CD4-positive, alpha-beta T cell treated with Interleukin-15 for 1 hour (primary cell): Measurements from ENCODE around the gene ZFHX3.

Source experiments
- DNase-seq: peaks from one replicate; pipeline ENCODE4 v3.0.0-alpha.2; 2020

Gene ZFHX3

DNA sequence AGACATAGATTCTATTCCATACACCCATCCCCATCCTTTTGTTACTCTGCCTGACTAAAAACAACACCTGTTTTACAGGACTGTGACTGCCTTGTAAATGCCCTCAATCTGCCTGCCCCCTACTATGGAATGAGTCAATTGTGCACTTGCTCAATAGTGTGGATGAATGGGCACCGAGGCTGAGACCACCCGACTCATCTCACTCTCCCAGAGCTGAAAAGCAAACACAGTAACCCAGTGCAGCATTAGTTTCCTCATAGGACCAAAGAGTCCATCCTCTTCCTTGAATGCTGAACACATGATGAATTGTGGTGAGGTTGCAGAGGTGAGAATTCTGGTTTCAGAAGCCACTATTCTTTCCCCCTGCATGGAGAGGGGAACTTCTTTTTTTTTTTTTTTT lies 233.7 kb downstream of the ZFHX3 start:
- DNase-seq, result no peak

DNA sequence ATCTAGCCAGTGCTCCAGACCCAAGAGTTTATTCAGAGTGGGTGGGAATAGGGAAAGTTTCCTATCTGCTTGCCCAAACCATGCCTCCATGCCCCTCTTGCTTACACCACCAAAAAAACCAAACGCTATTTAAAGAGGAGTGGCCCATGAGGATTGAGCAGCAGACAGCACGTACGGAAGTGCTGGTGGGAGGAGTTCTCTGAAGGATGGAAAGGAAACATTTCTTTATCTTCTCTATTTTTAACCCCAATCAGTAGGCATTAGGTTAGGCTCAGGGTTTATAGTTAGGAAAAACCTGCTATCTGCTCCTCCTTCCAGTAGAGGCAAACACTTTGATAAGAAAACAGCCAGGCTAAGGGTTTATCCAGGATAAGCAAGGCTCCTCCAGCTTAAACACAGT lies 235.3 kb downstream of the ZFHX3 start:
- DNase-seq, result no peak

DNA sequence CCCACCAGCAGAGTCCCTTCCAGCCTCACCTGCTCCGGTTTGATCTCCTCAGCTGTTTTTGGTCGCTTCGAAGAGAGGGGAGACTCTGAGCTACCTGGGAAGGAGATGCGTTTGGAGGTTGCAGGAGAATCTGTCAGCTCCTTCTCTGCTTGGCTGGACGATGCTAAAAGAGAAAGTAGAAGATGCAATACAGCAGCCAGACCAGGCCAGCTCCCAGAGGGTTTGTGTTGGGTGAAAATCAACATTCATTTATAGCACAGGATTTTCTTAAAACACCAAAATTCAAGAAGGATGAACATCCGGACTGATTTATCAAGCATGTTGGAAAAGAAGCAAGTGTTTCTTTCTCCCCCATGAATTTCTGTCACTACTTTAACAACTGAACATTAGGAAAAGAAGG lies 236.1 kb downstream of the ZFHX3 start:
- DNase-seq, result no peak

DNA sequence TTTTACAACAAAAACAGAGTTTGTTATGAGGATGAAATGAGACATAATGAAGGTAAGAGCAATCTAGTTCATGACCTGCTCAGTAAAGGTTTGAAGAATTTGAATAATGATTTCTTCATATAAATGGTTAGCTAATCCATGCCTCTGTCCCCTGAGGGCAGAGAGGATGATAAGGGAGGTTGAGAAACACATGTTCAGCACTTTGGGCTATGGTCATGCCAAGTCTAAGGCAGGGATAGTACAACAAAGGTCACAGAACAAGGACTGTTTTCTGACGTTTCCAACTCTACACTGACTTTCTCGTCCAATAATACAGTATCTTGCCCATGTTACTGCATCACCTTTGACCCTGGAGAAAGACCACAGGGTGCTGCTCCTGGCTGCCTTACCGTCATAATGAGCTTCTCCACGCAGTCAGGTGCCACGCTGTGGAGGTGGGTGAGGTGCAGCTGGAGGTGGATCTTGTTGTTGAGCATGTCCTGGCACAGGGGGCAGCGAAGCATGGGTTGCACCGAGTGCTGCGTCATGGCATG lies 236.7 kb downstream of the ZFHX3 start:
- DNase-seq, result no peak

DNA sequence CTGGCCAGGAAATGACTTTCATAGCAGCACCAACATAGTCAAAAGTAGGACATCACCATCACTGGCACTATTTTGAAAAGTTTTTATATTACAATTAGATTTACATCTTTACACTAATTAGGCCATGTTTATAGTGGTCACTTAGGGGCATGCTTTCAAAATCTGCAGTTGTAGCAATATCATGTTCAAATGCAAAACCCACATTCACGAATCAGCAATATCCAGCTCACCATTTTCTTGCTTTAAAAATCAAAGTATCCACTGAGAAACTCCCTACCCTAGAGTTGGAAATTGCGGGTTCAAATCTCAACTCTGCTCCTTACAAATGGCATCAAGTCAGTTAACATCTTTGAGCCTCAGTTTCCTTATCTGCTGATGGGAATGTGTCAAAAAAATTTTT lies 237.4 kb downstream of the ZFHX3 start:
- DNase-seq, result no peak

DNA sequence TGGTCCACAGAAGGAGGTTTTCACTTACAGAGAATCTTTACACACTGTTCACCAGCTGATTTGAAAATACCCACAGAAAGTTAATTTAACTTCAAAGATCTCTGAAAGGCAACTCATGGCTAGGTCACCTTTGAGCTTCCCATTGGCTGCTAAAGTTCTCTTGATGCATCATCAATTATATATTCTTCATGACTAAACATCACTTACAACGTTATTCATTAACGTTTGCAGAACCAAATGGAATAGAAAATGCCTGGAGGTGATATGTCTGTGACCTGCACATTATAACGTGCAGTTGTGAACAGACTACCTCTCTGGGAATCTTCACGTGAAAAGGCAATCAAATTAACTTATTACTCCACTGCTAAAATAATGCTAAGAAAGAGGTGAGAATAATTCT lies 238.5 kb downstream of the ZFHX3 start:
- DNase-seq, result no peak

DNA sequence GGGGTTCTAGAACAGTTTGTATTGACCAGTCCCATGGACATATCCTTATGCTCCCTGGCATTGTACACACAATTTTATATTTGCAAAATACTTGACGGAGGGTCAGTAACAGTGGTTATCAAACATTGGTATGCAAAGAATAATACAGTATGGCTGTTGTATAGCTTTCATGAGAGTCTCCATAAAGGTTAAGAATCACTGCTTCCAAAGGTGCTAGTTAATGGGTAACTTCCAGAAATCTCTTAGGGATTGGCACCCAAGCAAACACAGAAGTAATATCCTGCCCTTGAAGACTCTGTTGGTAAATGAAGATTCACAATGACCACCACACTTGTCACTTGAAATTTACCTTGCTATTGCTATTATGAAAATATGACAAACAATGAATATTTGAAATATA lies 239.2 kb downstream of the ZFHX3 start:
- no peak for DNase-seq

DNA sequence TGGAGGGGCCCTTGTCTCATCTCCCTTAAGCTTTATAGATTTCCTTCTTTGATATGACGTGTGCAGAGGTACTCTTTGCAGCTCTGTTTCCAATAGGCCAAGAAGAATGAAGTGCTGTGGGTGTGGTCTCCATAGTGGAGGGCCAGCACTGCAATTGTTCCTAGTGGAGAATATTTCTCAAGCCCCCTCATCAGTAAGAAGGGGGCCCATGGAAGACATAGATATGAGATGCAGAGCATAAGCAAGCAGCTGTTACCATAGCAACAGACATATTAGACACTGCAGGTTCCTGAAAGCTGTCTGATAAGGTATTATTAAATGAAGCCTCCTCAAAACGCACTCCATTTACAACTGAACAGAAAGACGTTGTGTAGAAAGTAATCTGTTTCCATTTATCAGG lies 240.7 kb downstream of the ZFHX3 start:
- no peak for DNase-seq

DNA sequence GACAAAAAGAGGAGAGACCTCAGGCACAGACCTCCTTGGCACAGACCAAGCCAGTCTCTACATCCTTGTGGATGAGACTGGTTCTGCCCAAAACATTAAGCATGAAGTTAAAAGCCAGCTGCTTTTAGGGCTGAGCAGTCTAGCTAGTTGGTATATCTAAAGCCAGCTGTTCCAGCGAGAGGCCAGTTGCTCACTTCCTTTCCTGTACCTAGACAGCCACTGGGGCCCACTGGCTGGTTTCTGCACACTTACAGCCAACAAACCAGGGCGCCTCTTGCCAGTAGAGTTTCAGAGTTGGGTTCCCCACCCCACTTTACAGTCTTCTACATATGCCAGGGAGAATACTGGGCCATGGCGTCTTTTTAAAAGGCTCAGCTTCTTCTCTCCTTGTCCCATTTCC lies 242.4 kb downstream of the ZFHX3 start:
- DNase-seq, result no peak

DNA sequence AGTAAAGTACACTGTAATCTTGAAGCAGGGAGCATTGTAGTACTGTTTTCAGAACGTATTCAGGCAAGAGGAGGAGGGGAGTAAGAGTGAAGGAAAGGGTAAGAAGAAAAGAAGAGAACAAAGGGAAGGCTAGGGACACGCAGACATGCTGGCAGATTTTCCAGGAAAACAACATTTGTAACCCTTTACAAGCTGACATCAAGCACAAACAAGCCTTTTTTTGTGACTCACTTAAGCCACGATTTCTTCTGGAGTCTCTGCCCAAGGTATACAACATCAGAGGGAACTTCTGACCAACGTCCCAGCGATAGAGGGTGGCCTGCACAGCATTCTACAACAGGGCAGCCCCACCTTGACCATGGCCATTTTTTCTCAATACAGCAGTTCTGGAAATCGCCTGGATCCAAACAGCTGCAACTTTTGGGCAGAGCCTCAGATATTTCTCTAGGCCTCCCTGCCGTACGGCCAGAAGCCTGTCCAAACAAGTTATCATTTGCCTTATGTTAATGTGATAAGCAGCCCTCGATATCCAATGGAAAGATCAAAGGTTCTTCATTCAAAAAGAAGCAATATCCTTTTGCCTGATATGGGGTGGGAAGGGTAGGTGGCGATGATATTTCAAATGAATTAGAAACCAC lies 247.3 kb downstream of the ZFHX3 start:
- no peak for DNase-seq

DNA sequence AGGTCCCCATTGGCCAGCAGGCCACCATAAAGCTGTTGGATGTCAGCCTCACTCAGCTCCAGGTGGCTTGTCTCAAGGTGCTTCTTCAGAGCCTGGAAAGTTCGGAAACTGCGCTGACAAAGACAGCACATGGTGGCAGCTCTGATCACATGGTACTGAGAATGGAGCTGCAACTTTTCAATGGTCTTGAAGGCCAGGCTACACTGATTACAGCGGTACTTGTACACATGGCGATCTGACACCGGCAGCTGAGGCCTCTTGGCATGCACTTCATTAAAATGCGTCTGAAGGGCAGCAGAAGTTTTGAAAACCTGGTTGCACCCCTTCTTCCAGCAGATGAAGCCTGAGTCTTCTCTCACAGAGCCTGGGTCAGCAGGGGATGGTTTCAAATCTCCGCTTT lies 249.7 kb downstream of the ZFHX3 start:
- no peak for DNase-seq

DNA sequence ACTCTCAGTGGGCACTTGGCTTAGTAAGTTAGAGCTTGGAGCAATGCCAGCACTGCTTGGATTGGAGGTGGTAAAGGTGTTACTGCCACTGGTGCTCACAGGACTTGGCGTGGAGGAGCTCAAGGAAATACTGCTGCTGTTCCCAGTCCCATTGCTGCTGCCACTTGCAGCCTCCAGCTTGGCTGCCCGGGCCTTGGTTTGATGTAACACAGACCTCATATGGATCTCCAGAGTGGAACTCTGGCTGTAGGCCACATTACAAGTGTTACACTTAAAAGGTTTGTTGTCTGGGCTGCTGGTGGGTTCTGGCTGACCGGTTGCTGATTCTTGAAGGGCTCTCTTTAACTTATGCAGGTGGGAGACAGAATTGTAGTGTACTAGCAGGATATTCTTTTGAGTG lies 250.3 kb downstream of the ZFHX3 start:
- no peak for DNase-seq

DNA sequence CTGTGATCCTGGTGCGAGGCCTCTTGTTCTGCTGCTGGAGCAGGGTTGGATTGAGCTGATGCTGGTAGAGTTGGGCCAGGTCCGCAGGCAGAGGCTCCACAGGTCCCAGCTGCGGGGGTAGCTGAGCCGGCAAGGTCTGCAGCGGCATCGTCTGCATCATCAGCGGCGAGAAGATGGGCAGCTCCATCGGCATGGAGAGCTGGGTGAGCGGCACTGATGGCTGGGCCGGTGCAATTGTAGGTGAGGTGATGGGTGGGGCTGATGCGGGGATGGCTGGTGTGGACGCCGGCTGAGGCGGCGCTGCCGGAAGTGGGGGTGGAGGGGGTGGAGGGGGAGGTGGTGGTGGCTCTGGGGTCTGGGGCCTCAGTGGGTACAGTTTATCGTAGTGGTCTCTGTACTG lies 251.7 kb downstream of the ZFHX3 start:
- no peak for DNase-seq

DNA sequence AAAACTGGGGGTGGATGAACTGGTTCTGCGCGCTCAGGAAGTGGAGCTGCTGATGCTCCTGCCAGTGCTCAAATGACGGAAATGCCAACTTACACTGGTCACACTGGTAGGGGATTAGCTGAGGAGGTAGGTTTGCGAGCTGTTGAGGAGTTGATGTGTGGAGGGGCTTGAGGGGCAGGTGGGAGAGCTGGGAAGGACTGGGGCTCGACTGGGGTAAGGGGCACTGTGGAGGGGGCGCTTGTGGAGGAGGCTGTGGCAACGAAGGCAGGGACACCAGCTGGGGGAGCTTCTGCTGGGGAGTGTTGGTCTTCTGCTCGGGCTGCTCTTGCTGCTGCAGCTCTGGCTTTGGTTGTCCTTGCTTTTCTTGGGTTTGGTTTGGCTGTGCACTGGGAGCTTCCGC lies 252.9 kb downstream of the ZFHX3 start:
- no peak for DNase-seq

DNA sequence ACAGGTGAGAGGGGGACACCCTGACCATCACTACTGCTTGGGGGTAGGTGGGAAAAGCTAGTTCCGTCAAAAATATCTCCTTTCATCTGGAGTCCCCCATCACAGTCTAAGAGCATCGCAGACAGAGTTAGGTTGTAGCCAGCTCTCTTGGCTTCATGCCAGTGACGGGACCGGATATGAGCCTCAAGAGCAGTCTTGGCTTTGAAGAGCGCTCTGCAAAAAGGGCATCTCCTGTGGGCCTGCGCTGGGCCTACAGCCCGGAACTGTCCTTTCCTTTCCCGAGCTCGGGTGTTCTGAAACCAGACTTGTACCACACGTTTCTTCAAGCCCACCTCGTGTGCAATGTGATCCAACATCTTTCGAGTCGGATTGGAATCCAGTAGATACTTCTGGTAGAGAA lies 253.6 kb downstream of the ZFHX3 start:
- no peak for DNase-seq

DNA sequence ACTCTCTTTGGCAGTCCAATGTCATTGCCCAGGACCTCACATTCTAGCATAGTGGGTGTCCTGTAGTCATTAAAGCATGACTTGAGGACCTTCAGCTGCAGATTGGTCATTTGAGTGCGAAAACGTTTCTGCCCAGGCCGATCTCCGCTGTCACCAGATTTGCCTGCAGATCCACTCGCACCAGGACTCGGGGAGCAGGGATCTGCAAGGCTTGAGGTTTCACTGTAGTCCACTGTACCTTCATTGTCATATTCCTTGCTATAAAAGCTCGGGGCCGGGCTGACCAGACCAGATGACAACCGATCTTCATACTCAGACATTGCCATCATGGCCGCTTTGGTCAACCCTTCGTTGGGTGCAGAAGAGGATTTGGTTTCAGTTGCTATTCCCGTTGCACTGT lies 254.2 kb downstream of the ZFHX3 start:
- DNase-seq, result no peak

DNA sequence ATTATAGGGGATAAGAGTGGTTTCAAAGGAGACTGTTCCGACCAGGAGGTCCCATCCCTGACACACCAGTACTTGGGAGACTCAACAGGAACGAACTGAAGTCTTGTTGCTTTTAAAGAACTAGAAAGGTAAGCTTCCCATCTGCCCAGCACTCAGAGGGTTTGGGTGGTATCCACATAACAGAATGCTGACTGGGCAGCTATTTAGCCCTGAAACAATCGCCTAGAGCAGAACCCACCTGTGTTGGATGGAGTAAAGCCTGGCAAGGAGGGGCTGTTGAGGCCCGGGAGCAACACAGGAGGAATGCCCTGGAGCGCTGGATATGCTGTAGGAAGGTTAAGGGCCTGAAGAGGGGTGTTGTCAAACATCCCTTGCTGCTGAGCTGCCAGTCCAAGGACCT lies 254.9 kb downstream of the ZFHX3 start:
- no peak for DNase-seq

DNA sequence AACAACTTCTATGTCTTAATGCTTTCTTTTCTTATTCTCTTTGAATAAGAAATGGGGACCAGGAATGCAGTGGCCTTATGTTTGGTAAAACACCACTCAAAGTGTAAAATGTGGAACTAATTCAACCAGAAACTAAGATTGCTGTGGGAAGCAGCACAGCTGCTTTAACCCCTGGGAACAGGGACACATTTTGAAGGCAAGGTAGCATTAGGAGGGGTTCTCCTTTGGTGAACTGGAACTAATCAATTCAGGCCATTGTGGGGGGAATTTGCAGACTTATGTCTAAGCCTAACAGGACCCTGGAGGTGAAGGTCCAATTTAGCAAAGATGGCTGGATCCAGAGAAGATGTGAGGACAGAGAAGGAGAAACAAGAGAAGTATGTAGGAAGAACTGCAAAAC lies 256.1 kb downstream of the ZFHX3 start:
- DNase-seq, result no peak

DNA sequence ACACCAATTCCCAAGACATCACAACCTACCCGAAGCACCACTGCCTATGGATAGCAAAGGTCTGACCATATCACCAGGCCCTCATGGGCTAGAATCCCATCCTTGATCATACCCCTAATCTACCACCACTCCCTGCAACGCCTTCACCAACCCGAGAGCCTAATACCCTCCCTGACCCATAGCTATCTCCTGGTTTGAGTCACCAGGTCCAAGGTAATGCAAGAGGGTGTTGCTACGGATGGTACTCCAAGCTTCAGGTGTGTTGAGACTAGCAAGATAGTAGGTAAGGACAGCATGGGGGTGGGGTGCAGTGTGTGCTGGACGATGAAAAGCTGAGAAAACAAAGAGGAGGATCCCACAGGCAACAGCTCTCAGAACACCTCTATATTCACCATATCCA lies 258.0 kb downstream of the ZFHX3 start:
- DNase-seq, result no peak

DNA sequence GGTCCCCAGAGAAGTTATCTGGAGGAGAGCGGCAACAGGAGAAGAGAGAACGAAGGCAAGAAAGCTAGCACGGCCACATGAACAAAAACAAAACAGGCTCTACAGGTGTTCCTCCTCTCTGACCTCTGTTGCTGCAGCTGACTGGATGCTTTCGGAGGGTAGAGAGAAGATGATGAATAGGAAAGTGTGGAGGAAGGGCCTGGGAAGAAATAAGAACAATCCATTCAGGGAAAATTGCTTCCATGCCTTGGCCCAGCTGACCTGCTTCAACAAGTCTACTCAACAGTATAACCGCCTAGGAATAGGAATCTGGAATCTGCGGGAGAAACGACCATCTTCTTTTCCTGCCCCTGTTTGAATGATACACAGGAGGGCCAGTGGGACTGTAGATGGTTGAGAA lies 258.5 kb downstream of the ZFHX3 start:
- no peak for DNase-seq

DNA sequence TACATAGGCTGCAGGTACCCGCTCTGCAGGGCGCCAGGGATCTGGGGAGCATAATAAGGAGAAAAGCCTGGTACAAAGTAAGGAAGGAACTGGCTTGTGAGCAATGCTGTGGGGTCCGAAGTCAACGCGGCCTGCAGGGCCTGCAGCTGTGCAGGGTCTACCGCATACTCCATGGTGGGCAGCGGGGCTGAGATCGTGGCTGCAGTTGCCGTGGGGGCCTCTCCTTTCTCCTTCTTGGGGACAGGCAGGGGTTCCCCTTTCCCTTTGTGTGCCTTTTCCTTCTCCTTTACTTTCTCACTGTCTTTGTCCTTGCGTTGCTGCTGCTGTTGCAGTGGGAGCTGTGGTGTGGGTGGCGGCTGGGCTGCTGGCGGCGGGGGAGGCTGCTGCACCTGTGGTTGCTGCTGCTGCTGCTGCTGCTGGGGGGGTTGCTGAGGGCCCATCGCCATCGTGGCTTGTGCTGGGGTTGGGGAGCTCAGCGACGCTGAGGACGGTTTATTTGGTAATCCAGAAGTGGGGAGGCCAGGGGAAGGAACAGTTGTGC lies 259.6 kb downstream of the ZFHX3 start:
- no peak for DNase-seq

DNA sequence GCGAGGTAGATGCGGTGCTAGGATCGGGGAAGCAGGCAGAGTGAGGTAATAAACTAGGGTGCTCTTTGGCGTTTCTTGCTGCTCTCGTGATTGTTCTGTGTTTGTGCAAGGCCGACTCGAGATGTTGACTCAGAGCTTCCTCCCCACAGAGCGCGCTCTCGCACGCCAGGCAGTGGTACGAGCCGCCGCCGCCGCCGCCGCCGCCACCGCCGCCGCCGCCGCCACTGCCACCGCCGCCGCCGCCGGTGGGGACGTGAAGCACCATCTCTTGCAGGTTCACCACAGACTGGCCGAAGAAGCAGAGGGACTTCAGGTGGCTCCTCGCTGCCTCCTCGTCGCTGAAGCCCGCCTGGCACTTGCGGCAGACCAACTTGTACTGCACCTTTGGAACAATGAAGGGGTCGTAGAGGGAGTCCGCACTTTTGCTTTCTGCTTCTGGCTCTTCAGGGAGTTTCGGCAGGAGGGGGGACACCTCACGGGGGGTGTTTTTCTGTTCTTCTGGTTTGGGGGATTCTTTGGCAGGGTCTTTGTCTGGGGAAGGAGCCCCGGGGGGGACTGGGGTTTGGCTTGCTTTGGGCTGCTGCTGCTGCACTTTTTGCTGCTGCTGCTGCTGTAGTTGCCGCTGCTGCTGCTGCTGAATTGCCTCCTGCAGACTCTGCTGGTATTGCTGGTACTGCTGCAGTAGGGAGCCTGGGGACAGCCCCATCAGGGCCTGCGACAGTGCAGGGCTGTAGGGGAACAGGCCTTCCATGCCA lies 260.2 kb downstream of the ZFHX3 start:
- DNase-seq, result peak; percentile 74

DNA sequence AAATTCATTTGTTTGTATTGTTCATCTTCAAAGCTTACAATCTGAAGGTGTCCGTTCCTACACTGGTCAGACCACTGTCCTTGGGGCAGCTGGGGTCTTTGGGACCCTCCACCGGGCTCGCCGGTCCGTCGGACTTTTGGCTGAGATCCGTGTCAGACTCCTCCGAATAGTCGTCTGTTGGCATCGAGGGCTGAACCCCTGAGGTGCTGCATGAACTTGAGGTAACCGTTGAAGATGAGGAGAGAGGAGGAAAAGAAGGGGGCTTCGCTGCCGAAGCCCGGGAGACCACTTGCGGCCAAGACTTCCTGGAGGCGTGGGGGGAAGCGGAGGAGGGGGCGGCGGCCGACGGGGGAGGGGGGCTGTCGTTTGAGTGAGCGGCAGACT lies 260.8 kb downstream of the ZFHX3 start:
- DNase-seq, result no peak

DNA sequence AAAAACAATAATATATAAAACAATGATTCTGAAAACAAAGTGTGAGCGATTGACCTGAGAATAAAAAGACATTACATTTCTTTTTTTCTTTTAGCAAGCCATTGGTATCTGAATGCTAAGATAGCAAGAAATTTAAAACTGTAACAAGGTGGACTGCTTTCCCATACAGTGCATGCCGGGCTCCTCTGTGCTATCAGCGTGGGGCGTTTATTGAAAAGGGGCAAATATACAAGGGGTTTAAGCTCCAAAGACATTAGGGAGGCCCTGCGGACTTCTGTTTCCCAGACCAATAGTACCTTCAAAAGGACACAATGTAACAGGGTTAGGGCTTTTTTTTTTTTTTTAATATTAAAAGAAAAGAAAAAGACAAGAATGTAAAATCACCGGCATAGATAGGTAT lies 261.3 kb downstream of the ZFHX3 start:
- DNase-seq, result no peak

DNA sequence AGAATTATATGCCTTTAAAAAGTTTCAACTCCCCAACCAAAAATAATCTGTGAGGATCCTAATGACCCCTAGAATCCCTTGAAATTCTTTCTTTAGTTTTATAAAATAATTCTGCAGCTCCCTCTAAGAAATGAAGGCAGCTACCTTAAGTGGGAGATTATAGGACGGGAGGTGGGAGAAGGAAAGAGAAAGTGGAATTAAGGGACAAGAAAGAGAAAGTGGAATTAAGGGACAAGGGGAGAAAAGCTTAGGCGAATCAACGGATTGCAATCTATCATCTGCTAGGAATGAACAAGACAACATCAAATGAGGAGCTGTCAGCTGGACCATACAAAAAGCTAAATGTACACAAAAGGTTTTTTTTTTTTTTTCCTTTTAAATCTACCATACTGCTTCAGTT lies 262.0 kb downstream of the ZFHX3 start:
- no peak for DNase-seq
